Measurements from ENCODE around the gene GRHL1.

DNA sequence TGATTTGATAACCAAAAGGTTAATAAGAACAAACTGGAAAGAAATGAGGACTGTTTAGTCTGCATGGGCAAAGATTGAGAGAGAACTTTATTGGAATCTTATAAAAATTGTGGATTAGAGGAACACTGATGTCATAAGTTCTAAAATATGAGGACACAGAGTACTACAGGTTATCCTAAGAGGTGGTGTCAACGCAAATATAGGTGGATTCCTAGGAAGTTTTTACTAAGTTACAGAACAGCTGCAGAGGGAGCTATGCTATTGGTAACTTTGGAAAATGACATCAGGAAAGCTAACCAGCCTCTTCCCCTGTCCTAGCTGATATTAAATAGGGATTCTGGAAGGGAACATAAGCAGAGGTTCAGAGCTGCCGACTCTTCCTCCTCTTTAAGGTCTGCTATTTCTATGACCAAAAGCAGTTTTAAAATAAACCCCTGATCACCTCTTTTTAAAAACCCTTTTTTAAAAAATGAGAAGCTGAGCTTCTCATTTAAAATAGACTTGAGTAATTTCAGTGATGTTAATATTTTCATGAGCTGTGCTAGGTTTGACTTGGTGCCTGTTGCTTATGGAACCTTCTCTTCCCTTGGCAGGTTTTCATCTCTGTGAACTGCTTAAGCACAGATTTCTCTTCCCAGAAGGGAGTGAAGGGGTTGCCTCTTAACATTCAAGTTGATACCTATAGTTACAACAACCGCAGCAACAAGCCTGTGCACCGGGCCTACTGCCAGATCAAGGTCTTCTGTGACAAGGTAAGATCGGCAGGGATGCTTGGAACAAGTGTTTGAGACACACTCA is 34.2 kb downstream of the GRHL1 start:
- TF ChIP-seq, protein P1, sequence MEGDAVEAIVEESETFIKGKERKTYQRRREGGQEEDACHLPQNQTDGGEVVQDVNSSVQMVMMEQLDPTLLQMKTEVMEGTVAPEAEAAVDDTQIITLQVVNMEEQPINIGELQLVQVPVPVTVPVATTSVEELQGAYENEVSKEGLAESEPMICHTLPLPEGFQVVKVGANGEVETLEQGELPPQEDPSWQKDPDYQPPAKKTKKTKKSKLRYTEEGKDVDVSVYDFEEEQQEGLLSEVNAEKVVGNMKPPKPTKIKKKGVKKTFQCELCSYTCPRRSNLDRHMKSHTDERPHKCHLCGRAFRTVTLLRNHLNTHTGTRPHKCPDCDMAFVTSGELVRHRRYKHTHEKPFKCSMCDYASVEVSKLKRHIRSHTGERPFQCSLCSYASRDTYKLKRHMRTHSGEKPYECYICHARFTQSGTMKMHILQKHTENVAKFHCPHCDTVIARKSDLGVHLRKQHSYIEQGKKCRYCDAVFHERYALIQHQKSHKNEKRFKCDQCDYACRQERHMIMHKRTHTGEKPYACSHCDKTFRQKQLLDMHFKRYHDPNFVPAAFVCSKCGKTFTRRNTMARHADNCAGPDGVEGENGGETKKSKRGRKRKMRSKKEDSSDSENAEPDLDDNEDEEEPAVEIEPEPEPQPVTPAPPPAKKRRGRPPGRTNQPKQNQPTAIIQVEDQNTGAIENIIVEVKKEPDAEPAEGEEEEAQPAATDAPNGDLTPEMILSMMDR (IDR thresholded peaks at IDR 0.05; ENCODE audit: low read depth, low read length, poor library complexity, severe bottlenecking) = no peak
- no peak for TF ChIP-seq EZH2phosphoT487 (IDR thresholded peaks at IDR 0.05; ENCODE audit: borderline replicate concordance, low read length)
